Activated CD4-positive, alpha-beta T cell treated with anti-CD3 and anti-CD28 coated beads for 24 hours (primary cell): ENCODE results near the gene FRS2.
A peak's percentile ranks its signal among the peaks of the same experiment; 100 is the strongest.

Experiments used
- DNase-seq, 2 donors: peaks; one replicate each; pipeline ENCODE4 v3.0.0-alpha.2; 2020; ENCODE audit warnings: low read depth in 2 of 2

The FRS2 gene

DNA sequence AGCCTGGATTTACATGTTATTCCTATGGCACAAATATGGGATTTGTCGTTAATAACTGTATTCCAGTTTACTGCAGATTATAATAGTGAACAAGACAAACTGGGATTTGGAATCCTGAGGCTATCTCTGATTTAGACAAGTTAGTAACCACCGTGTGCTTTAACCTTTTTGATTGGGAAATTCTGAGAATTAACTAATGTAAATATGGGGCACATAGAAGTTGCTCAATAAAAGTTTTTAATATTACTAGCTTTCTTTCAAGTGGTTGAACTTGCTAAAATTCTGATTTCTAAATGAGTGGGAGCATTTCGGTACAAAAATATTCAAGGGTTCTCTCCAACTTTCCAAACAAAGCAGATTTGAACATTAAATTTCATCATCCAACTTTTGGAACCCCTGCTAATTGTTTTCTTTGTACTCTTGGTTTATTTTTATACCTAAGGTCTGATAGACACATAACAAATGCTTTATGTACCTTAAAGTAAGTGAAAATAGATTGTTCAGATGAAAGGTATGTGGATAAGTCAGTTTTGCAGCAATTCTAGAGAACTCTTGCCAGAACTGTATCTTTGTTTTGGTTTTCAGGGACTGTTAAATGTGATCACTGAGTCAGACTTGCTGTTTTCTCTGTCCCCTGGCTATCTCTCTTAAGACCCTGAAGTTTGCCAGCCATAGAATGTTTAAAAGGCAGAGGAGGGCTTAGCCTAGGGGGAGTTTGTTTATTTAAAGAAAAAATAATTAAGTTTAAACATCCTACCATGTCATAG, 57.5 kb downstream of the FRS2 start:
- DNase-seq = no peak

- DNase-seq = no peak
Measured at GRCh38 chr12:69529021-69529420, 58.8 kb downstream of the FRS2 start.

DNA sequence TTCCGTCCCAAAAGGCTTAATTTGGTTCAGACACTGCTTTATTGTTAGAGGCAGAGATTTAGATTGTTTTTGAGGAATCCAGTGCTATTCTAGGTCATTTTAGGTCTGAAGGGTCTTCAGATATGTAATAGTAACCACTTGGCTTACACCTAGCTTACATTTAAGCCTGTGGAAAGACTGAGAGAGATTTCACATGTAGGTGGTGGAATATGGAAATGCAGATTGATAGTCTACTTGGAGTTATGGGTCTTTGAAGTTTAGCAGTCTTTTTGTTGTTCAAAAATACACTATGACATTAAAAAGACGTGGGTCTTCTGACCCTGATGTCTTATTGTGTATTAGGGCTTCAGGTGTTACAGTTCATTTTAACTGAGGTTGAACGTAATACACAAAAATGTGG, 63.7 kb downstream of the FRS2 start:
- DNase-seq = no peak

GRCh38 chr12:69534389-69534822, 64.2 kb downstream of the FRS2 start:
- no peak for DNase-seq

- no peak for DNase-seq
Measured at GRCh38 chr12:69540987-69541386, 70.8 kb downstream of the FRS2 start.

DNA sequence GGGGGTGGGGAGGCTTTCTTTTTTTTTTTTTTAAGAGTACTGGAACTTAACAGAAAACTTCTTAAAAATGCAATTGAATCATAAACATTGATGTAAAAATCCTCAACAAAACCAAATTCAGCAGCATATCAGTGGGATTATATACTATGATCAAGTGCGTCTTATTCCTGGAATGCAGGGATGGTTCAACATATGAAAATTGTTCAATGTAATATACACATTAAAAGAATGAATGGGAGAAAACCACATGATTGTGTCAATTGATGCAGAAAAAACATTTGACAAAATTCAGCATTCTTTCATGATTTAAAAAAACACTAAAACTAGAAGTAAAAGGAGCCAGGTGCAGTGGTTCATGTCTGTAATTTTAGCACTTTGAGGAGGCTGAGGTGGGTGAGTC, 73.9 kb downstream of the FRS2 start:
- no peak for DNase-seq

DNA sequence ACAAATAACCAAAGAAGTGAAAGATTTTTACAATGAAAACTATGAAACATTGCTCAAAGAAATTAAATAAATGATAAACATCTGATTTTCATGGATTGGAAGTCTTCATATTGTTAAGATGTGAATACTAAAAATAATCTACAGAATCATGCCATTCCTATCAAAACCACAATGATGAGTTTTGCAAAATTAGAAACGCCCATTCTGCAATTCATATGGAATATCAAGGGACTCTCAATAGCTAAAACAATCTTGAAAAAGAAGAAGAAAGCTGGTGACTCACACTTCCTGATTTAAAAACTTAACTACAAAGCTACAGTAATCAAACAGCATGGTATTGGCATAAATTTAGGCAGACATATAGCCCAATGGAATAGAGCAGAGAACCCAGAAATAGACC, 74.9 kb downstream of the FRS2 start:
- no peak for DNase-seq

DNA sequence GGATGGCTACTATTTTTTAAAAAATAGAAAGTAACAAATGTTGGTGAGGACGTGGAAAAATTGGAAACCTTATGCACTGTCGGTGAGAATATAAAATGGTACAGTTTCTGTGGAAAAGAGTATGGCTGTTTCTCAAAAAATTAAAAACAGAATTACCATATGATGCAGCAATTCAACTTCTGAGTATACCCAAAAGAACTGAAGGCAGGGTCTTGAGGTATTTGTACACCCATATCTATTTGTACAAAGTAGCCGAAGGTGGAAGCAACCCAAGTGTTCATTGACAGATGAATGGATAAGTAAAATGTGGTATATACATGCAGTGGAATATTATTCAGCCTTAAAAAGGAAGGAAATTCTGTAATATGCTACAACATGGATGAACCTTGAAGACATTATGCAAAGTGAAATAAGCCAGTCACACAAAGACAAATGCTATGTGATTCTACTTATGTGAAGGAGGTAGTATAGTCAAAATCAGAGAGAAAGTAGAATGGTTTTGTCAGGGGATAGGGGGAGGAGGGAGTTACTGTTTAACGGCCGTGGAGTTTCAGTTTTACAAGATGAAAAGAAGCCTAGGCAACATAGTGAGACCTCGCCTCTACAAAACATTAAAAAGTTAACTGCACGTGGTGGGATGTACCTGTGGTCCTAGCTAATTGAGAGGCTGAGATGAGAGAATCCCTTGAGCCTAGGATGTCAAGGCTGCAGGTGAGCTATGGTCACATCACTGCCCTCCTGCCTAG, 76.7 kb downstream of the FRS2 start:
- DNase-seq = no peak

- DNase-seq = no peak
Measured at GRCh38 chr12:69548687-69549086, 78.5 kb downstream of the FRS2 start.

GRCh38 chr12:69550569-69551350, 80.6 kb downstream of the FRS2 start:
- no peak for DNase-seq

GRCh38 chr12:69553628-69554248, 83.5 kb downstream of the FRS2 start:
- DNase-seq = no peak

- DNase-seq = no peak
Measured at GRCh38 chr12:69555461-69555860, 85.3 kb downstream of the FRS2 start.

GRCh38 chr12:69556383-69556782, 86.2 kb downstream of the FRS2 start:
- no peak for DNase-seq

- no peak for DNase-seq
Measured at GRCh38 chr12:69563166-69563762, 93.1 kb downstream of the FRS2 start.

- no peak for DNase-seq
Measured at GRCh38 chr12:69566603-69567002, 96.4 kb downstream of the FRS2 start.

DNA sequence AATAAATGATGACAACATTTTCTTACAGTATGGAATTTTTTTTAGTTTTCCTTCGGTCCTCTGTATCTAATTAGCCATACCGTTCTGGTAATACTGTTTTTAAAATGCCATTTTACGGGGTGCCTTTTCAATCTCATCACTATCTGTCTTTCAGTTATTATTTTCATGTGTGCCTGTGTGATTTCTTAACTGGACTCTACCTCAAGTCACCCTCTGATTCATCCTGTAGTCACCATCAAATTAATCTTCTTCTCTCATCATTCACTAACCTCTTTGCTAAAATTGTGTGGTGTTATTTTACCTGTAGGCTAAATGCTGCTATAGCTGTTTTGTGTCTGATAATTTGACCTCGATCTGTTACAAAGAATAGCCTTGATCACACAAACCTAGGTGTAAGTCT, 99.0 kb downstream of the FRS2 start:
- DNase-seq = no peak

GRCh38 chr12:69570000-69570516, 99.9 kb downstream of the FRS2 start:
- no peak for DNase-seq

- DNase-seq = peak in 1 of 2 donors; percentile 44
Measured at GRCh38 chr12:69570545-69571399, 100.6 kb downstream of the FRS2 start.

DNA sequence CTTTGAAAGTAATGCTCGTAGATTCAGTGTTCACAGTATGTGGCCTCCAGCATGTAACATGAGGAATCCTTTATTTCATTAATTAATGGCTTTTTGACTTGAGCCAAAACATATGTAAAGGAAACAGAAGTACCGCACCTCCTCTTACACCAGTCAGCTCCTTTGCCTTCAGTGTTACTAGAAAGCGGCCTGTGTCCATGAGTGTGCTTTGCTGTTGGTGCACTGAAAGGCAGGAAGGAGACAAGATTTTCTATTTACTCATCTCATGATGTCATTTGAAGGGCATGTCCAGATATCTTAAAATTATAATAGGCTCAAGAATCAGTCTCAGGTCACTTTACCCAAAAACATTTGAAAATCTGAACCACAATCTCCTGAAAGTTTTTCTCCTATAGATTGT, 105.2 kb downstream of the FRS2 start:
- no peak for DNase-seq

DNA sequence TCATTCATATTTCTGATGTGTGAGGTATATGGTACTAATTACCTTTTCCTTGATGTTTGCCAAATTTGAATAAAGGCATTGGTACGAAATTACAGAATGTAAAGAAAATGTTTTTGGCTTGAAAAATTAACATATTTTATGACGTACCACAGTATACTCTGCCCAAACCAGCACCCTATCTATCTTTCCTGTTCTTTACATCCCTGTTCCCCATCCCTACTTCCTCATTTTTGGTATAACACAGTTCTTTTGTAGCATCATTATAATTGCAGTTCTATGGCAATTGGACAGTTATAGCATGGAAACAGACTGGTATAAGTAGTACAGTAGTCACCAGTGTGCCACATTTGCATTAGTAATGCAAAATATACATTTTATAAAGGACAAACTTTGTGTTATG, 108.1 kb downstream of the FRS2 start:
- DNase-seq = no peak
